ENCODE results near the gene SRF. TPM values are rescaled to one million over a fixed set of nuclear protein-coding genes. Genes with fewer than 3 reads are reported as not detected.

The SRF gene
- total RNA-seq, 2 experiments from 2014 or later = 34.5 to 35.4 TPM

DNA sequence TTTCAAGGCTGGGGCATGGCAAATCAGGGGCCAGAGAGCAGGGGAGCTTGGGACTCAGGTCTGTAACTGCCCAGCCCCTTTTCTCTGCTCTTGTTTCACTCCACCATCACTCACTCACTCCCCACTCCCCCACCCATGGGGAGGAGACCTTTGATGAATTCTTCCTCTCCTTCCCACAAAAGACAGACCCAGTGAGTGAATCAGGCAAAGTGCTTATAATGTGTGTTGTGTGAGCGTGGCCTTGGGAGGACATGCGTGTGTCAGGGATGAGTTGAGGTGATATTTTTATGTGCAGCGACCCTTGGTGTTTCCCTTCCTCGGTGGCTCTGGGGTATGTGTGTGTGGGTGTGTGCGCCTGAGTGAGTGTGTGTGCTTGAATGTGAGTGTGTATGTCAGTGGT, 9.9 kb downstream of the SRF start:
- peaks cover 45% of the 10 kb centered on the region for H3K4me1 Mint-ChIP-seq (ENCODE audit: low read depth)
- H3K36me3 Mint-ChIP-seq (ENCODE audit: low read depth) = peaks cover 39% of the 10 kb centered on the region
- TF ChIP-seq, protein P1, sequence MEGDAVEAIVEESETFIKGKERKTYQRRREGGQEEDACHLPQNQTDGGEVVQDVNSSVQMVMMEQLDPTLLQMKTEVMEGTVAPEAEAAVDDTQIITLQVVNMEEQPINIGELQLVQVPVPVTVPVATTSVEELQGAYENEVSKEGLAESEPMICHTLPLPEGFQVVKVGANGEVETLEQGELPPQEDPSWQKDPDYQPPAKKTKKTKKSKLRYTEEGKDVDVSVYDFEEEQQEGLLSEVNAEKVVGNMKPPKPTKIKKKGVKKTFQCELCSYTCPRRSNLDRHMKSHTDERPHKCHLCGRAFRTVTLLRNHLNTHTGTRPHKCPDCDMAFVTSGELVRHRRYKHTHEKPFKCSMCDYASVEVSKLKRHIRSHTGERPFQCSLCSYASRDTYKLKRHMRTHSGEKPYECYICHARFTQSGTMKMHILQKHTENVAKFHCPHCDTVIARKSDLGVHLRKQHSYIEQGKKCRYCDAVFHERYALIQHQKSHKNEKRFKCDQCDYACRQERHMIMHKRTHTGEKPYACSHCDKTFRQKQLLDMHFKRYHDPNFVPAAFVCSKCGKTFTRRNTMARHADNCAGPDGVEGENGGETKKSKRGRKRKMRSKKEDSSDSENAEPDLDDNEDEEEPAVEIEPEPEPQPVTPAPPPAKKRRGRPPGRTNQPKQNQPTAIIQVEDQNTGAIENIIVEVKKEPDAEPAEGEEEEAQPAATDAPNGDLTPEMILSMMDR (IDR thresholded peaks at IDR 0.05) = no peak
- ATAC-seq (no peak), DNase-seq (no peak)
- peak overlapping the region; percentile 87 for H3K27ac Mint-ChIP-seq
- intact Hi-C loops (cut with micrococcal nuclease) = no loop called here
- no peaks in the 10 kb centered on the region for H3K9me3 Mint-ChIP-seq
- CTCF ChIA-PET = interaction anchor here (1.1 kb wide), 1 partner anchor 9 kb away, joined by 4 read pairs; no protein-coding TSS in a partner anchor
- POLR2A ChIA-PET = interaction anchor here (0.9 to 1.2 kb wide), 2 partner anchors 13 to 252 kb away, joined by 3 read pairs; partner anchors contain the start of gene CNPY3
- H3K4me3 Mint-ChIP-seq = peak overlapping the region; percentile 90
- H3K27me3 Mint-ChIP-seq = no peaks in the 10 kb centered on the region

DNA sequence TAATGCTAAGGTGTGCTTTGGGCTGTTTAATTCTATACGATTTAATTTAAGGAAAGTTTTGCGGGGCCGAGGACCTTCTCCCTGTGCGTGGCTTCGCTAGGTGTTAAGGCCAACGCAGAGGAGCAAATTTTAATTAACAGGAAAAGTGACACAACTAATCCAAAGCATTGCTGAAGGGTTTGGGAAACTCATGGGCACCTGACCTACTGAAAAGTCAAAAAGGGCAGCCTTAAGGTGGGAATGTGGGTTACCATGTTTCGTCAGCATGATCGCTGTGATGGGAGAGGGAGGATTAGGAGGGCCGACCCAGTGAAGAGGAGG, 10.5 kb downstream of the SRF start:
- DNase-seq (no peak), ATAC-seq (no peak)
- POLR2A ChIA-PET = interaction anchor here (1.2 to 2.1 kb wide), 2 partner anchors 9 to 43 kb away, joined by 8 to 12 read pairs; no protein-coding TSS in a partner anchor
- CTCF ChIA-PET = no interaction called here
- peaks cover 35% of the 10 kb centered on the region for H3K36me3 Mint-ChIP-seq (ENCODE audit: low read depth)
- no peaks in the 10 kb centered on the region for H3K27me3 Mint-ChIP-seq
- H3K9me3 Mint-ChIP-seq = no peaks in the 10 kb centered on the region
- intact Hi-C loops (cut with micrococcal nuclease) = no loop called here
- peak overlapping the region; percentile 90 for H3K4me3 Mint-ChIP-seq
- H3K4me1 Mint-ChIP-seq (ENCODE audit: low read depth) = peaks cover 44% of the 10 kb centered on the region
- peak overlapping the region; percentile 87 for H3K27ac Mint-ChIP-seq
- TF ChIP-seq, protein P1 (IDR thresholded peaks at IDR 0.05) = no peak

DNA sequence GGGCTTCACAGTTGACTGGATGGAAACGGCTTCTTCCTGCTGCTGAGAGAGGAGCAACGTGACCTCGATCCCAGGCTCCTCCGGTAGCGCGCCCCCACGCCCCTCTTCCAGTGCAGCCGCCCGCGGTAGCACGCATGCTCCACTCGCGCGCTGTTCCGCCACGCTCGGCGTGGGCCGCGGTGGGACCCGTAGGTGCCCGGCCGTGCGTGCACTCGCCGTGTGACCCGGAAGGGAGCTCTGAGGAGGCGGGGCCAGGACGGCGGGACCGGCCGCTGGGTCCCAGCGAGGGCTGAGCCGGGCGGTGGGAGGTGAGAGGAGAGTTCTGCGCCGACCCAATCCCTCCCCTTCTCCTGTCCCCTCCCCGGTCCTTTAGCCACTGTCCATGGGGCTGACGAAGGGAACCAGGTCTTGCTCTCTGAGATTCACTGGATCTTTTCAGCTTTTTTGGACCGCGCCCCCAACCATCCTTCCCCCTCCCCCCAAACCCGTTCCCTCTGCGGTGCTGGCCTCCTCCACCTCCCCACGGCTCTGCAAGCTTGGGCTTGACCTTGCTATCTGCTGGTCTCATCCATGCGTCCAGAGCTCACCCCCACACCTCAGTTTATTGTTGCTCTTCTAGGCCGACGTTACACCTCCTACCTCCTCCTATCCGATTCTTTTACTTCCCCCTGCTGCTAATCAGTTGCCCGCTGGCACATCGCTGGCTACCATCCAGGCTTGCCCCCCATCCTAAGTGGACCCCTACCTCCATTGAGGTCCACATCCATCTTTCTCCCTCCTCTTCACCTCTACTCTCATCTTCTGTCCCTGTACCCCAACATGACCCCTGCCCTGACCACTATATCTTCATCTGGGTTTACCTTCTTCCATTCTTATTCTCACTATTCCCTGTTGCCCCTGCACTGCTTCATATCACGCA, 11.1 kb downstream of the SRF start, which contains the start of gene CUL9:
Gene CUL9, plus strand, starts transcription at position 255 of the 919 bp plus-strand sequence. CDS start 2,115 bp downstream, outside the sequence.
- peak; percentile 97 for ATAC-seq
- intact Hi-C loops (cut with micrococcal nuclease) = no loop called here
- Mint-ChIP-seq H3K27ac (peak within 1 kb of the TSS; percentile 87), H3K27me3 (no peaks in the 10 kb centered on the region), H3K4me1 (ENCODE audit: low read depth) (peaks cover 44% of the 10 kb centered on the region), H3K4me3 (peak within 1 kb of the TSS; percentile 90), H3K9me3 (no peaks in the 10 kb centered on the region), H3K36me3 (ENCODE audit: low read depth) (peaks cover 32% of the 10 kb centered on the region)
- ChIA-PET POLR2A (interaction anchor here (0.7 to 2.1 kb wide), 3 partner anchors 10 to 42 kb away, joined by 3 to 12 read pairs (median 8); no protein-coding TSS in a partner anchor), CTCF (interaction anchor here (0.6 to 0.8 kb wide), 2 partner anchors 9 to 324 kb away, joined by 4 read pairs; no protein-coding TSS in a partner anchor)
- DNase-seq = peak; percentile 86
- TF ChIP-seq, protein P1 (IDR thresholded peaks at IDR 0.05) = no peak

DNA sequence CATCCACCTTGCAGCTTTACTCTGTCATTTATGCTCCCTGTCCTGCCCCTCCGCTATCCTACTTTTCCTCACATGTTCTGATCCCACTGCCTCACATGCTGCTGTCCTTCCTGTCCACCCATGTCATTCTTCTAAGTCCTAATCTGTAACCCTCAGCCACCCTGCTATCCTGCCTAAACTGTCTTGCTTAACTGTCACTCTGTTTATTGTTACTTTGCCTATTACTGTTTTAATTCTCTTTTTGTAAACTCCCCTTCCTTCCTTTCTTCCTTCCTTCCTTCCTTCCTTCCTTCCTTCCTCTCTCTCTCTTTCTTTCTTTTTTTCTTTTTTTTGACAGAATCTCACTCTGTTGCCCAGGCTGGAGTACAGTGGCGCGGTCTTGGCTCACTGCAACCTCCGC, 12.4 kb downstream of the SRF start:
- Mint-ChIP-seq H3K4me1 (ENCODE audit: low read depth) (peaks cover 44% of the 10 kb centered on the region), H3K9me3 (no peaks in the 10 kb centered on the region), H3K27ac (peak overlapping the region; percentile 87), H3K36me3 (ENCODE audit: low read depth) (peaks cover 28% of the 10 kb centered on the region), H3K27me3 (no peaks in the 10 kb centered on the region), H3K4me3 (peak overlapping the region; percentile 90)
- ATAC-seq (no peak), DNase-seq (no peak)
- POLR2A ChIA-PET = interaction anchor here (2.1 kb wide), 1 partner anchor 41 kb away, joined by 12 read pairs; no protein-coding TSS in a partner anchor
- CTCF ChIA-PET = no interaction called here
- intact Hi-C loops (cut with micrococcal nuclease) = no loop called here
- TF ChIP-seq, protein P1 (IDR thresholded peaks at IDR 0.05) = no peak

Measured in activated CD8-positive, alpha-beta T cell treated with anti-CD3 and anti-CD28 coated beads for 36 hours (primary cell).